ENCODE data around the gene TNFRSF25.

DNA sequence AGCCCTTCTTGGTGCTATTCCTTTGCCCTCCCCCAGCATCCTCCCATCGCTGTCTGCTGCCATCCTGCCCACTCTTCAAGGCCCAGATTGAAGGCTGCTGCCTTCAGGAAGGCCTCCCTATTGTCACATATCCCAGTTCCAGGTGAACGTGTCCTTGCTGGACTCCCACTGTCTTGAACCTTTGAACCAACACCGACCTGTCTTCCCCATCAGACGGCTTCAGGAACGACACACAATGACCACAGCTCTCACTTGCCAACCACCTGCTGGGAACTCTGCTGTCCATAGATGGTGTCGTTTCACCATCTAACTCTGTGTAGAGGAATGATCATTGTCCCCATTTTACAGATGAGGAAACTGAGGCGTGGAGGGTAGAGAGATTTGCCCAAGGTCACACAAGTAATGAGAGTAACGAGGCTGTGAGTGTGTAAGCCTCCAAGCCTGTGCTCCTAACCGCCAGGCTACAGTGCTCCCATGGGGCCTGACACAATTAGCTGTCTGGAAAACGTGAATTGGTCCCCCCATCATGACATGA is 35.4 kb upstream of the TNFRSF25 start:
- TF ChIP-seq CTCF (IDR thresholded peaks at IDR 0.05) (no peak), POLR2A (IDR thresholded peaks at IDR 0.05) (no peak)
